Measurements from ENCODE around the gene DLX2. TPM values are rescaled to one million over a fixed set of nuclear protein-coding genes. Genes with fewer than 3 reads are reported as not detected.

DLX2 gene
- total RNA-seq, 2 donors from 2014 or later: 0.23 to 0.24 TPM

- Mint-ChIP-seq H3K36me3 (ENCODE audit: insufficient read depth in 2 of 2) (peaks cover 0 to 3% of the 10 kb centered on the region in 2 donors), H3K27ac (no peak overlapping the region), H3K9me3 (no peaks in the 10 kb centered on the region), H3K27me3 (ENCODE audit: low read depth) (peaks cover 75% of the 10 kb centered on the region), H3K4me3 (peak overlapping the region; percentile 85 to 87), H3K4me1 (ENCODE audit: low read depth) (peaks cover 56% of the 10 kb centered on the region)
- peak; percentile 68 to 70 for DNase-seq
- peak; percentile 38 to 50 for ATAC-seq (replicated peaks in 1 of 2)
These were observed 7.4 kb downstream of the DLX2 start for GRCh38 chr2:172095146-172095904.

GRCh38 chr2:172094294-172095145 lies 8.2 kb downstream of the DLX2 start:
- Mint-ChIP-seq H3K9me3 (no peaks in the 10 kb centered on the region), H3K36me3 (ENCODE audit: insufficient read depth in 2 of 2) (peaks cover 0 to 3% of the 10 kb centered on the region in 2 donors), H3K4me1 (ENCODE audit: low read depth) (peaks cover 51% of the 10 kb centered on the region), H3K27ac (no peak overlapping the region), H3K4me3 (peak overlapping the region; percentile 85 to 87), H3K27me3 (ENCODE audit: low read depth) (peaks cover 83% of the 10 kb centered on the region)
- no peak for DNase-seq
- ATAC-seq (replicated peaks in 1 of 2): no peak

- Mint-ChIP-seq H3K27me3 (ENCODE audit: low read depth) (peaks cover 89% of the 10 kb centered on the region), H3K27ac (no peak overlapping the region), H3K9me3 (no peaks in the 10 kb centered on the region), H3K4me3 (peak overlapping the region; percentile 59 to 87), H3K4me1 (ENCODE audit: low read depth) (peaks cover 49% of the 10 kb centered on the region), H3K36me3 (ENCODE audit: insufficient read depth in 2 of 2) (peaks cover 0 to 2% of the 10 kb centered on the region in 2 donors)
- ATAC-seq (replicated peaks in 1 of 2) (no peak), DNase-seq (no peak)
These were observed 9.0 kb downstream of the DLX2 start for GRCh38 chr2:172093416-172094293.

GRCh38 chr2:172092716-172093415 lies 9.8 kb downstream of the DLX2 start:
- ATAC-seq (replicated peaks in 1 of 2) (no peak), DNase-seq (no peak)
- no peaks in the 10 kb centered on the region for H3K9me3 Mint-ChIP-seq
- peaks cover 51% of the 10 kb centered on the region for H3K4me1 Mint-ChIP-seq (ENCODE audit: low read depth)
- peaks cover 90% of the 10 kb centered on the region for H3K27me3 Mint-ChIP-seq (ENCODE audit: low read depth)
- peak overlapping the region in 1 of 2 donors; percentile 59 for H3K4me3 Mint-ChIP-seq
- peak overlapping the region; percentile 52 for H3K27ac Mint-ChIP-seq
- no peaks in the 10 kb centered on the region for H3K36me3 Mint-ChIP-seq (ENCODE audit: insufficient read depth in 2 of 2)

GRCh38 chr2:172091761-172092566 lies 10.7 kb downstream of the DLX2 start:
- ATAC-seq (replicated peaks in 1 of 2) (no peak), DNase-seq (no peak)
- H3K4me1 Mint-ChIP-seq (ENCODE audit: low read depth): peaks cover 51% of the 10 kb centered on the region

GRCh38 chr2:172091000-172091641 lies 11.6 kb downstream of the DLX2 start:
- no peaks in the 10 kb centered on the region for H3K36me3 Mint-ChIP-seq (ENCODE audit: insufficient read depth in 2 of 2)
- H3K9me3 Mint-ChIP-seq: no peaks in the 10 kb centered on the region
- H3K27me3 Mint-ChIP-seq (ENCODE audit: low read depth): peaks cover 89% of the 10 kb centered on the region
- ATAC-seq (replicated peaks in 1 of 2) (no peak), DNase-seq (no peak)
- peaks cover 50% of the 10 kb centered on the region for H3K4me1 Mint-ChIP-seq (ENCODE audit: low read depth)
- H3K27ac Mint-ChIP-seq: no peak overlapping the region
- no peak overlapping the region for H3K4me3 Mint-ChIP-seq

More at GRCh38 chr2:172091761-172092566, 10.7 kb downstream of the DLX2 start:
- Mint-ChIP-seq H3K27ac (peak overlapping the region; percentile 58), H3K4me3 (no peak overlapping the region), H3K27me3 (ENCODE audit: low read depth) (peaks cover 90% of the 10 kb centered on the region), H3K9me3 (no peaks in the 10 kb centered on the region), H3K36me3 (ENCODE audit: insufficient read depth in 2 of 2) (no peaks in the 10 kb centered on the region)

GRCh38 chr2:172090044-172090961 lies 12.4 kb downstream of the DLX2 start:
- no peak for DNase-seq
- H3K36me3 Mint-ChIP-seq (ENCODE audit: insufficient read depth in 2 of 2): no peaks in the 10 kb centered on the region
- no peaks in the 10 kb centered on the region for H3K9me3 Mint-ChIP-seq
- H3K27ac Mint-ChIP-seq: no peak overlapping the region
- H3K4me1 Mint-ChIP-seq (ENCODE audit: low read depth): peaks cover 49% of the 10 kb centered on the region
- H3K27me3 Mint-ChIP-seq (ENCODE audit: low read depth): peaks cover 89% of the 10 kb centered on the region
- ATAC-seq (replicated peaks in 1 of 2): no peak
- H3K4me3 Mint-ChIP-seq: peak overlapping the region; percentile 24 to 25

- DNase-seq: no peak
- no peak overlapping the region for H3K4me3 Mint-ChIP-seq
- no peak overlapping the region for H3K27ac Mint-ChIP-seq
These were observed 13.1 kb downstream of the DLX2 start for GRCh38 chr2:172089633-172090032.

GRCh38 chr2:172089005-172089504 lies 13.6 kb downstream of the DLX2 start:
- Mint-ChIP-seq H3K27ac (no peak overlapping the region), H3K4me1 (ENCODE audit: low read depth) (peaks cover 53% of the 10 kb centered on the region), H3K4me3 (no peak overlapping the region), H3K27me3 (ENCODE audit: low read depth) (peaks cover 95% of the 10 kb centered on the region), H3K36me3 (ENCODE audit: insufficient read depth in 2 of 2) (no peaks in the 10 kb centered on the region), H3K9me3 (no peaks in the 10 kb centered on the region)
- DNase-seq: no peak
- no peak for ATAC-seq (replicated peaks in 1 of 2)

More at GRCh38 chr2:172089633-172090032, 13.1 kb downstream of the DLX2 start:
- H3K27me3 Mint-ChIP-seq (ENCODE audit: low read depth): peaks cover 91% of the 10 kb centered on the region
- H3K9me3 Mint-ChIP-seq: no peaks in the 10 kb centered on the region
- no peak for ATAC-seq (replicated peaks in 1 of 2)
- H3K36me3 Mint-ChIP-seq (ENCODE audit: insufficient read depth in 2 of 2): no peaks in the 10 kb centered on the region
- peaks cover 50% of the 10 kb centered on the region for H3K4me1 Mint-ChIP-seq (ENCODE audit: low read depth)

- H3K9me3 Mint-ChIP-seq: no peaks in the 10 kb centered on the region
- peak overlapping the region; percentile 84 to 88 for H3K4me3 Mint-ChIP-seq
- no peaks in the 10 kb centered on the region for H3K36me3 Mint-ChIP-seq (ENCODE audit: insufficient read depth in 2 of 2)
- ATAC-seq (replicated peaks in 1 of 2) (no peak), DNase-seq (no peak)
- peak overlapping the region; percentile 56 for H3K27ac Mint-ChIP-seq
- peaks cover 95% of the 10 kb centered on the region for H3K27me3 Mint-ChIP-seq (ENCODE audit: low read depth)
- H3K4me1 Mint-ChIP-seq (ENCODE audit: low read depth): peaks cover 53% of the 10 kb centered on the region
These were observed 14.3 kb downstream of the DLX2 start for GRCh38 chr2:172088245-172089004.

All from activated T-cell treated with anti-CD3 and anti-CD28 coated beads, Interleukin-2, amount 50 U/mL, for 72 hours (primary cell).